Colonic mucosa (tissue), 4 donors: Measurements from ENCODE around the gene FBXL13. TPM values are rescaled to one million over a fixed set of nuclear protein-coding genes. Genes with fewer than 3 reads are reported as not detected.
"Not testable (repeated sequence)": the region's sequence is repeated elsewhere in the genome, so short reads cannot be mapped to it uniquely, and the experiment has no call there.

Source experiments
- DNase-seq: peaks from one replicate; pipeline ENCODE4 v3.0.0-alpha.2; 2020
- H3K27ac ChIP-seq: fragments of 200-600 bp; one replicate; pipeline ENCODE4 v1.8.0; 2021
- H3K27me3 ChIP-seq: fragments of 200-600 bp; one replicate; pipeline ENCODE4 v1.8.0; 2021
- H3K36me3 ChIP-seq: fragments of 200-600 bp; one replicate; pipeline ENCODE4 v1.8.0; 2021
- H3K4me1 ChIP-seq: fragments of 200-600 bp; one replicate; pipeline ENCODE4 v1.8.0; 2021; ENCODE audit warnings: mild to moderate bottlenecking
- H3K4me3 ChIP-seq: fragments of 200-600 bp; one replicate; pipeline ENCODE4 v1.8.0; 2021
- H3K9ac ChIP-seq, 2 donors: one replicate each; pipeline ENCODE4 v1.7.0; 2013; ENCODE audit warnings: control low read depth in 2 of 2, low read depth in 2 of 2, low read length in 2 of 2
- H3K9me3 ChIP-seq: fragments of 200-600 bp; one replicate; pipeline ENCODE4 v1.8.0; 2021
- intact Hi-C: fragments of 100-400 bp; cut with DNase I; formaldehyde crosslinking; loops from one replicate; pipeline ENCODE4 v1.14.1; 2022
- total RNA-seq, 2 donors: library from RNA; stranded (reverse); fragmentation: NEBNext Ultra II Directional in 1 of 2; extraction: Animal tissue kit (Norgen Biotek cat#: 25700) in 1 of 2; gene quantifications; one replicate each; pipeline ENCODE4 v1.2.1, GENCODE V29; 2021
- TF ChIP-seq, protein P1 (sequence below): fragments of 200-600 bp; IDR thresholded peaks from one replicate; pipeline ENCODE4 v1.8.0; 2022; ENCODE audit warnings: antibody characterized with exemption, mild to moderate bottlenecking
- donor health status: healthy.
- donor health status: DM: no; HTN: no; CAD: no.
- donor health status: DM: no; HTN: no; CAD: no.

The FBXL13 gene
- total RNA-seq, 2 donors from 2014 or later = 0.17 to 0.64 TPM

DNA sequence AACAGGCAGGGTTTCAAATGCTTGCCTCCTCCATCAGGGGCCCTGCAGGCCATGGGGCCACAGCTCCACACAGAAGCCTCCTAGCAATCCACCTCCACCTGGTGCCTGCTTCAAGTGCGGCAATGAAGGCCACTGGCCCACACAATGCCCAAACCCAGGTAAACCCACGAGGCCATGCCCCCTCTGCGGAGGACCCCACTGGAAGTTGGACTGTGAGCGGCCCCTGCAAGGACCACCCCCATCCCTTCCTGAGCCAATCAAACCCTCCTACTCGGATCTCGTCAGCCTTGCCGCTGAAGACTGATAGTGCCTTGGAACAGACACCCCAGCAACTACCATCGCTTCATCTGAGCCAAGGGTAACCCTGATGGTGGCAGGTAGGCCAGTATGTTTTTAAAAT, 98.7 kb downstream of the FBXL13 start:
- no peaks in the 10 kb centered on the region for H3K27me3 ChIP-seq
- TF ChIP-seq, protein P1, sequence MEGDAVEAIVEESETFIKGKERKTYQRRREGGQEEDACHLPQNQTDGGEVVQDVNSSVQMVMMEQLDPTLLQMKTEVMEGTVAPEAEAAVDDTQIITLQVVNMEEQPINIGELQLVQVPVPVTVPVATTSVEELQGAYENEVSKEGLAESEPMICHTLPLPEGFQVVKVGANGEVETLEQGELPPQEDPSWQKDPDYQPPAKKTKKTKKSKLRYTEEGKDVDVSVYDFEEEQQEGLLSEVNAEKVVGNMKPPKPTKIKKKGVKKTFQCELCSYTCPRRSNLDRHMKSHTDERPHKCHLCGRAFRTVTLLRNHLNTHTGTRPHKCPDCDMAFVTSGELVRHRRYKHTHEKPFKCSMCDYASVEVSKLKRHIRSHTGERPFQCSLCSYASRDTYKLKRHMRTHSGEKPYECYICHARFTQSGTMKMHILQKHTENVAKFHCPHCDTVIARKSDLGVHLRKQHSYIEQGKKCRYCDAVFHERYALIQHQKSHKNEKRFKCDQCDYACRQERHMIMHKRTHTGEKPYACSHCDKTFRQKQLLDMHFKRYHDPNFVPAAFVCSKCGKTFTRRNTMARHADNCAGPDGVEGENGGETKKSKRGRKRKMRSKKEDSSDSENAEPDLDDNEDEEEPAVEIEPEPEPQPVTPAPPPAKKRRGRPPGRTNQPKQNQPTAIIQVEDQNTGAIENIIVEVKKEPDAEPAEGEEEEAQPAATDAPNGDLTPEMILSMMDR = no peak
- H3K36me3 ChIP-seq = no peaks in the 10 kb centered on the region
- no peaks in the 10 kb centered on the region for H3K9me3 ChIP-seq
- no peak overlapping the region for H3K27ac ChIP-seq
- no peak overlapping the region for H3K4me3 ChIP-seq
- intact Hi-C loops = no loop called here
- no peak for DNase-seq
- no peak overlapping the region for H3K9ac ChIP-seq
- no peaks in the 10 kb centered on the region for H3K4me1 ChIP-seq

DNA sequence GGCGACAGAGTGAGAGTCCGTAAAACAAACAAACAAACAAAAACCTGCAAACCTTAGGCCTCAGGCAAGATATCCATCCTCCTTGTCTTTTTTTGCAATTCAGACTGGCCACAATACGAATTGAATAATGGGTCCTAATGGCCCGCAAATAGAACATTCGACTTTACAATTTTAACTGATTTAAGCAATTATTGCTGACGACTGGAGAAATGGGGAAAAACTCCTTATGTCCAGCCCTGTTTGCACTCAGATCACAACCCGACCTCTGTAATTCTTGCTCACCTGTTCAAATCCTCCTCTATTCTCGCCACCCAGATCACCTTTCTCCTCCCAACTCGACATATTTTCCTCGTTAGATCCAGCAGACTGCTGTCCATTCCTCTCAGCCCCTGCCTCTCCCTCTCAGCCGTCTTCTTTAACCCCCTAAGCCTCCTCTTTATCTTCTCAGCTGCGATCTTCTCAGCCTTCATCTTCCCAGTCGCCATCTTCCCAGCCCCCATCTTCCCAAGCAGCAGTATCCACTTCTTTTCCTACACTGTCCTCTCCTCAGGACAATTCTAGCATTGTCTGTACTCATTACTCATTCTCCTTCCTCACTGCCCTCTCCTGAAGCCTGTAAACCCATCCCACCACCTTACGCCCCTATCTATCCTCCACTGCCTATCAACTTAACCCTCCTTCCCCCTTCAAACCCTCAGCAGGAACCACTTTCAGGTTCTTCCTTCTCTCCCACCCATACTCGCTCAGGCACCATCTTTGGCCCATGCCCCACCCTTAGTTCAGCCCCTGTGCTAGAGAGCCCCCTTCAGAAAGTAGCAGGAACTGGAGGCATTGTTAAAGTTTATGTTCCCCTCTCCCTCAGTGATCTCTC, 100.0 kb downstream of the FBXL13 start:
- H3K9ac ChIP-seq = no peak overlapping the region
- DNase-seq = no peak
- H3K9me3 ChIP-seq = no peaks in the 10 kb centered on the region
- H3K27ac ChIP-seq = no peak overlapping the region
- intact Hi-C loops = no loop called here
- TF ChIP-seq, protein P1 = no peak
- H3K27me3 ChIP-seq = no peaks in the 10 kb centered on the region
- H3K36me3 ChIP-seq = no peaks in the 10 kb centered on the region
- H3K4me1 ChIP-seq = no peaks in the 10 kb centered on the region
- H3K4me3 ChIP-seq = no peak overlapping the region

DNA sequence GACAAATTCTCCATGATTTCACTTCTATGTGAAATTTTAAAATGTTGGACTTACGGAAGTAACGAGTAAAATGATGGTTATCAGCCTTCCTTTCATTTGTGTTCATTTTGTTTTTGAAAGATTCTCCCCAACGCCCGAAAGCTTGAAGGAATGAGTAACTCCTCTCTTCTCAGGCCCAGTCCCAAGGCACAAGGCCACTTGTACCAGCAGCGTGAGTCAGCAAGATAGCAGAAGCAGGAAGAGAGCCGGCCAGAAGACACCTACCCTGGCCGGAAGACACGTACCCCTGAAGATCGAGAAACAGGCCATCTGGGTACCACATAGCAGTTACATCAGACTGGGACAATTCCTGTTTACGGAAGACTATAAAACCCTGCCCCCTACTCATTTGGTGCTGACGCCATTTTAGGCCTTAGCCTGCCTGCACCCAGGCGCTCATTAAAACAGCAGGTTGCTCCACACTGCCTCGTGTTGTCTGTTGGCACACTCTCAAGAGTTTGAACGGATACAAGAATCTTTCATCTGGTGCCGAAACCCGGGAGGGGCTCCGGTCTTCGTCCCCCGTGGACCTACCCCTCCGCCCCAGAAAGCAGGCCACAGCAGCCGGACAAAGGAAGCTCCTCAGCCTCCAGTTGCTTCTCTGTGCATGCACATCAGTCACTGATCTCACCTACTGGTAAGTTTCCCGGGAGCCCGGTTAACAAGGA, 101.3 kb downstream of the FBXL13 start:
- Histone ChIP-seq H3K27me3 (no peaks in the 10 kb centered on the region), H3K4me3 (no peak overlapping the region), H3K9ac (no peak overlapping the region), H3K36me3 (no peaks in the 10 kb centered on the region), H3K27ac (no peak overlapping the region), H3K9me3 (no peaks in the 10 kb centered on the region), H3K4me1 (no peaks in the 10 kb centered on the region)
- TF ChIP-seq, protein P1 = no peak
- DNase-seq = no peak
- intact Hi-C loops = no loop called here

DNA sequence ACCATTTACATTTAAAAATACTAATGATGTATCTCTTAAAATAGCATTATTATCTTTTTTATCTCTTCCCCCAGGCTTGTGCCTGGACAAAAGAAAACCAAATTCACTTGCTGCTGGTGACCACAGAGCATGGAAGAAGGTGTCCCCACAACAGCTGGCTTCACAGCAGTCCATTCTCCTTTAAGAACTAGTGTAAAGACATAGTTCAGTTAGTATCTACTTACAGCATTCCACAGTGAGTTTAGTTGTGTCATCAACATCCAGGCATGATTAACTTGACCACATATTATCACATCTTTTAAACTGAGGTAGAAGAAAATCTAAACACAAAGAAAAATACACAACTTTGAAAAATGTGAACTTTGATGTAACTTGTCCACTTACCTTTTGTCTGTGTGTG, 106.8 kb downstream of the FBXL13 start:
- intact Hi-C loops = no loop called here
- Histone ChIP-seq H3K4me3 (no peak overlapping the region), H3K36me3 (no peaks in the 10 kb centered on the region), H3K27me3 (no peaks in the 10 kb centered on the region), H3K4me1 (no peaks in the 10 kb centered on the region), H3K27ac (no peak overlapping the region), H3K9me3 (no peaks in the 10 kb centered on the region), H3K9ac (no peak overlapping the region)
- TF ChIP-seq, protein P1 = no peak
- no peak for DNase-seq

DNA sequence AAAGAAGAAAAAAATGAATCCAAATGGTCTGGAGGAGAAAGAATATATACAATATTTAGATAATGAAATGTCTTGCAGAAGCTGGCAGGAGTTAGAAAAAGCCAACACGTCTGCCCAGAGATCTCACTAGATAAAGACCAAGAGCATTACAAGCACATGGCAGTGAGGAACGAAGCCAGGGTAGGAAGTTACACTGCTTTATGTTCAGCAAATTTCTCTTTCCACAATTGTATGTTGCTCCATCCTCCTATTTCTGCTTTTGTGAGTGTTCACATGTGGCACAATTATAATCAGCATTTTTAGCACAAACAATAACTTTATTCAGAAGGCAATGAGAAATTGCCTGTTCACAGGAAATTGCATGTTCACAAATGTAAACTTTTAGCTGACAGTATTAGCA, 108.1 kb downstream of the FBXL13 start:
- intact Hi-C loops = no loop called here
- H3K9me3 ChIP-seq = no peaks in the 10 kb centered on the region
- H3K4me1 ChIP-seq = no peaks in the 10 kb centered on the region
- H3K4me3 ChIP-seq = no peak overlapping the region
- H3K9ac ChIP-seq = no peak overlapping the region
- no peak for DNase-seq
- TF ChIP-seq, protein P1 = no peak
- no peaks in the 10 kb centered on the region for H3K27me3 ChIP-seq
- no peaks in the 10 kb centered on the region for H3K36me3 ChIP-seq
- H3K27ac ChIP-seq = no peak overlapping the region

DNA sequence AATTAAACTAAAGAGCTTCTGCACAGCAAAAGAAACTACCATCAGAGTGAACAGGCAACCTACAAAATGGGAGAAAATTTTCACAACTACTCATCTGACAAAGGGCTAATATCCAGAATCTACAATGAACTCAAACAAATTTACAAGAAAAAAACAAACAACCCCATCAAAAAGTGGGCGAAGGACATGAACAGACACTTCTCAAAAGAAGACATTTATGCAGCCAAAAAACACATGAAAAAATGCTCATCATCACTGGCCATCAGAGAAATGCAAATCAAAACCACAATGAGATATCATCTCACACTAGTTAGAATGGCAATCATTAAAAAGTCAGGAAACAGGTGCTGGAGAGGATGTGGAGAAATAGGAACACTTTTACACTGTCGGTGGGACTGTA, 112.6 kb downstream of the FBXL13 start:
- H3K27me3 ChIP-seq, H3K27ac ChIP-seq, DNase-seq, H3K9me3 ChIP-seq, H3K36me3 ChIP-seq, H3K4me1 ChIP-seq, intact Hi-C loops, H3K9ac ChIP-seq, H3K4me3 ChIP-seq: not testable (repeated sequence)

DNA sequence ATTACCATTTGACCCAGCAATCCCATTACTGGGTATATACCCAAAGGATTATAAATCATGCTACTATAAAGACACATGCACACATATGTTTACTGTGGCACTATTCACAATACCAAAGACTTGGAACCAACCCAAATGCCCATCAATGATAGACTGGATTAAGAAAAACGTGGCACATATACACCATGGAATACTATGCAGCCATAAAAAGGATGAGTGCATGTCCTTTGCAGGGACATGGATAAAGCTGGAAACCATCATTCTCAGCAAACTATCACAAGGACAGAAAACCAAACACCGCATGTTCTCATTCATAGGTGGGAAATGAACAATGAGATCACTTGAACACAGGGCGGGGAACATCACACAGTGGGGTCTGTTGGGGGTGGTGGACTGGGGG, 116.6 kb downstream of the FBXL13 start:
- H3K4me1 ChIP-seq, H3K27me3 ChIP-seq, H3K27ac ChIP-seq, DNase-seq, H3K4me3 ChIP-seq, H3K9ac ChIP-seq, H3K9me3 ChIP-seq, intact Hi-C loops, H3K36me3 ChIP-seq: not testable (repeated sequence)

DNA sequence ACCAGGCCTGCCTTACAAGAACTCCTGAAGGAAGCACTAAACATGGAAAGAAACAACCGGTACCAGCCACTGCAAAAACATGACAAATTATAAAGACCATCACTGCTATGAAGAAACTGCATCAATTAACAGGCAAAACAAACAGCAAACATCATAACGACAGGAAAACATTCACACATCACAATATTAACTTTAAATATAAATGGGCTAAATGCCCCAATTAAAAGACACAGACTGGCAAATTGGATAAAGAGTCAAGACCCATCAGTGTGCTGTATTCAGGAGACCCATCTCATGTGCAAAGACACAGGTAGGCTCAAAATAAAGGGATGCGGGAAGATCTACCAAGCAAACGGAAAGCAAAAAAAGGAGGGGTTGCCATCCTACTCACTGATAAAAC, 120.2 kb downstream of the FBXL13 start:
- intact Hi-C loops, DNase-seq, H3K9ac ChIP-seq, H3K27me3 ChIP-seq, H3K27ac ChIP-seq, H3K36me3 ChIP-seq, H3K9me3 ChIP-seq, H3K4me1 ChIP-seq, H3K4me3 ChIP-seq: not testable (repeated sequence)
